ENCODE data around the gene RIPOR2. TPM values are rescaled to one million over a fixed set of nuclear protein-coding genes. Genes with fewer than 3 reads are reported as not detected.

Gene RIPOR2
- total RNA-seq, 2 experiments from 2014 or later = 154 to 156 TPM

DNA sequence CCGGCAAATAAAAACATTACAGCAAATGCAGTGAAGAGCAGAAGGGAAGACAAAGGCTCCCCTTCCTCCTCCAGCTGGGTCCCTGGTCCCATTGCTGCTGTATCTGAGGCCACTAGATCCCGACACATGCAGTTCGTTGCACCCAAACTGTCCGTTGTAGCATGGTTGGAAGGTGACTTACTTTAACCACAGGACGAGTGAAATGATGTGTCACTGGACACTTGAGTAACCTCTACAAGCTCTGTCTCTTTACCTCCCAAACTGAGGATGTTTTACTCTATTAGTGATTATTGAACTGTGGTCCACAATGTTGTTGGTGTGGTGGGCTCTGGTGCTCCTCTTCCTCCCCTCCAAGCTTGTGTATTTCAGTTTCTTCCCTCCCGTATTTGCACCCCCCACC, 90.9 kb downstream of the RIPOR2 start:
- DNase-seq = no peak
- H3K27ac Mint-ChIP-seq = peak overlapping the region; percentile 32
- H3K36me3 Mint-ChIP-seq (ENCODE audit: low read depth) = peaks cover 91% of the 10 kb centered on the region
- peaks cover 30% of the 10 kb centered on the region for H3K4me1 Mint-ChIP-seq (ENCODE audit: low read depth)
- no peak for ATAC-seq
- ChIA-PET POLR2A (interaction anchor here (0.9 to 2.3 kb wide), 2 partner anchors 9 to 10 kb away, joined by 3 to 5 read pairs; no protein-coding TSS in a partner anchor), CTCF (interaction anchor here (0.9 to 2.8 kb wide), 2 partner anchors 54 to 147 kb away, joined by 6 to 9 read pairs; no protein-coding TSS in a partner anchor)
- H3K27me3 Mint-ChIP-seq (ENCODE audit: low read depth) = no peaks in the 10 kb centered on the region
- H3K4me3 Mint-ChIP-seq = no peak overlapping the region
- no peaks in the 10 kb centered on the region for H3K9me3 Mint-ChIP-seq (ENCODE audit: insufficient read depth)

DNA sequence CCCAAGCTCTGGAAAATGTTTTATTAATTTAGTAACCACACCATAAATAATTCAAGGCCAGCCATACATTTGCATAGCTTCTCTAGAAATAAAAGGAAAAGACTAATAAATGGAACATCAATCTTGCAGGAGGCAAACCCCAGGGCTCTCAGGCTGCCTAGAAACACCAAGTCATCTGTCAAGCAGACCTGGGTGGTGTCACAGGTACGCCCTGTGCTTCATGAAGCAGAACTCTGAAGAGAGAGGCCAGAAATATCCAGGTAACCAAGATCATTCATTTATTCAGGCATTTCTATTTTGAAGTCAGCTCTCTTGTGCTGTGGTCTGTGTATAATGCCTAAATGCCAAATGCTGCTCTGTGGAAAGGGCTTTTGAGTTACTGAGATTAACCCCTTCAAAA, 91.7 kb downstream of the RIPOR2 start:
- POLR2A ChIA-PET = interaction anchor here (2.3 kb wide), 1 partner anchor 9 kb away, joined by 5 read pairs; no protein-coding TSS in a partner anchor
- no peaks in the 10 kb centered on the region for H3K27me3 Mint-ChIP-seq (ENCODE audit: low read depth)

DNA sequence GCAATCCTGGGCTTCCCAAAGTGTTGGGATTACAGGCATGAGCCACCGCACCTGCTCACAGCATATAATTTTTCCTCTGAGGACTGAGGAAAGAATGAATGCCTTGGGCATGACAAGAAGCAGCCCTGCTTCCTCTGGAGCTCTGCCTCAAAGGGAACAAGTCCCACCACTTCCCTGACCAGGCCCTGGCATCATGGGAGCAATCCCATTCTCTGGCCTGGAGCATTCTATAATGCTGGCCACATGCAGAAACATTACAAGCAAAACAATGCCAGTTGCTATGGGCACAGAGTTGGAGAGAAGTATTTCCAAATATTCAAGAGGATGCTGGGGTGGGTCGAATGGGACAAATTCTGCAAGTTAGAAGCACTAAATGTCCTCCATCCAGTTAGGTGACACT, 95.6 kb downstream of the RIPOR2 start:
- Mint-ChIP-seq H3K4me1 (ENCODE audit: low read depth) (peaks cover 48% of the 10 kb centered on the region), H3K36me3 (ENCODE audit: low read depth) (peaks cover 86% of the 10 kb centered on the region), H3K4me3 (no peak overlapping the region), H3K27ac (no peak overlapping the region), H3K9me3 (ENCODE audit: insufficient read depth) (no peaks in the 10 kb centered on the region), H3K27me3 (ENCODE audit: low read depth) (no peaks in the 10 kb centered on the region)
- no peak for DNase-seq
- CTCF ChIA-PET = no interaction called here
- POLR2A ChIA-PET = no interaction called here
- ATAC-seq = no peak

More for the DNA sequence above, 91.7 kb downstream of the RIPOR2 start:
- H3K4me1 Mint-ChIP-seq (ENCODE audit: low read depth) = peaks cover 36% of the 10 kb centered on the region
- peak overlapping the region; percentile 20 for H3K27ac Mint-ChIP-seq
- DNase-seq = no peak
- CTCF ChIA-PET = interaction anchor here (0.7 to 2.8 kb wide), 2 partner anchors 148 to 371 kb away, joined by 3 to 9 read pairs; no protein-coding TSS in a partner anchor
- H3K36me3 Mint-ChIP-seq (ENCODE audit: low read depth) = peaks cover 91% of the 10 kb centered on the region
- H3K9me3 Mint-ChIP-seq (ENCODE audit: insufficient read depth) = no peaks in the 10 kb centered on the region
- no peak for ATAC-seq
- no peak overlapping the region for H3K4me3 Mint-ChIP-seq

DNA sequence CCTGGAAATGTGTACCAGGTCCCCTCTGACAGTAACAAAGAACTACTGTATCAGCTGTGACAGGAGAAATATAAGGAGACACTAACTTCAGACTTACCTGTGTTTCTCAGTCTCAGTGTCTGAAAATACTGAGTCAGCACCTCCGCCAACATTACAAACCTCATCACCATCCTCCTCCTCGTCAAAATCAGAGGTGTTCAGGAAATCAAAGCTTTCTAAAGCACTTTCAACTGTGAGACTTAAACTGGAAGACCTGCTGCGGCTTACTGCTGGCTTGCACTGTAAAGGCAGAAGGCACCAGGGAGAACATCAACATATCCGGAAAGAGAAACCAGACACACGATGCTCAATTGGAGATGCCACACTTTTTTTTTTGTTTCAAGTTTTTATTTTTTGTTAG, 96.8 kb downstream of the RIPOR2 start:
- DNase-seq (no peak), ATAC-seq (no peak)
- H3K9me3 Mint-ChIP-seq (ENCODE audit: insufficient read depth) = no peaks in the 10 kb centered on the region
- H3K27me3 Mint-ChIP-seq (ENCODE audit: low read depth) = no peaks in the 10 kb centered on the region
- peak overlapping the region; percentile 46 for H3K27ac Mint-ChIP-seq
- ChIA-PET POLR2A (no interaction called here), CTCF (interaction anchor here (1.1 kb wide), 1 partner anchor 179 kb away, joined by 3 read pairs; no protein-coding TSS in a partner anchor)
- H3K4me1 Mint-ChIP-seq (ENCODE audit: low read depth) = peaks cover 59% of the 10 kb centered on the region
- no peak overlapping the region for H3K4me3 Mint-ChIP-seq
- peaks cover 90% of the 10 kb centered on the region for H3K36me3 Mint-ChIP-seq (ENCODE audit: low read depth)

DNA sequence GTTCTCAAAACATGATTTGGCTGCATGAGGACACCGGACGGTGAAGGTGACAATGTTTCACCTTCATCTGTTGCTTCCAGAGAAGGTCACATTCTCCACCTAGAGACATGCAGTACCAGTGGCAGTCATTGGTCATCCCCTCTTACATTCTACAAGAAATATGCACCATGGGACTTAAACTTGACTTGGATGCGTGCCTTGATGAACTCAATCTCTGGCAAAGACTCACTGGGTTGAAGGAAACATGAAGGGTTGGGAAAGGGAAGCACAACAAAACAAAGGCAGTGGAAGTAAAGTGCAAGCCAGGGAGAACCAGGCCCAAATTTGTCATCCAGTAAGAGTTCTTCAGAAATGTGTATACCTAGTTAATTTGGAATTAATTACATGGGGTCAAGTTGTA, 97.7 kb downstream of the RIPOR2 start:
- Mint-ChIP-seq H3K27ac (peak overlapping the region; percentile 10), H3K9me3 (ENCODE audit: insufficient read depth) (no peaks in the 10 kb centered on the region), H3K4me1 (ENCODE audit: low read depth) (peaks cover 63% of the 10 kb centered on the region), H3K36me3 (ENCODE audit: low read depth) (peaks cover 90% of the 10 kb centered on the region), H3K4me3 (no peak overlapping the region), H3K27me3 (ENCODE audit: low read depth) (no peaks in the 10 kb centered on the region)
- ChIA-PET POLR2A (no interaction called here), CTCF (interaction anchor here (1.1 kb wide), 1 partner anchor 180 kb away, joined by 3 read pairs; no protein-coding TSS in a partner anchor)
- DNase-seq (no peak), ATAC-seq (no peak)

DNA sequence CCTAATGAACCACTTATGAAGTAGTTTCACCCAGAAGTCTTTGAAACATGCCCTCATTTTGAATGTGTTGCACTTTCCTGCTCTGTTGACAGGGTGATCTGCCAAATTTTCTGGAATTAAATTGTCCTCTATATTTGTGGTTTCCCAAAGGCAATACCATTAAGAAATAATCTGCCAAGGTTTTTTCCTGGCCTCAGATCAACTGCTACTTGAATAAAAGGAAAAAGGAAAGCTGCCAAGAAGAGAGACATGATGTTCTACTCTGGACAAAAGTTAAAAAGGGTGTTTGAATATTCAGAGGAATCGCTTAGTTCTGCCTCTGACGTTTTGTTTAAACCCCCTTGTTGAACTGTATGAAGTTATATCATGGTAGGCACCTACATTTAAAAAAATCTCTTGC, 99.7 kb downstream of the RIPOR2 start:
- Mint-ChIP-seq H3K27me3 (ENCODE audit: low read depth) (no peaks in the 10 kb centered on the region), H3K9me3 (ENCODE audit: insufficient read depth) (no peaks in the 10 kb centered on the region), H3K4me1 (ENCODE audit: low read depth) (peaks cover 54% of the 10 kb centered on the region), H3K36me3 (ENCODE audit: low read depth) (peaks cover 90% of the 10 kb centered on the region), H3K27ac (peak overlapping the region; percentile 31), H3K4me3 (no peak overlapping the region)
- CTCF ChIA-PET = interaction anchor here (1.0 to 1.1 kb wide), 2 partner anchors 190 to 342 kb away, joined by 3 read pairs; no protein-coding TSS in a partner anchor
- POLR2A ChIA-PET = interaction anchor here (1.0 kb wide), 1 partner anchor 9 kb away, joined by 3 read pairs; no protein-coding TSS in a partner anchor
- DNase-seq (no peak), ATAC-seq (no peak)

DNA sequence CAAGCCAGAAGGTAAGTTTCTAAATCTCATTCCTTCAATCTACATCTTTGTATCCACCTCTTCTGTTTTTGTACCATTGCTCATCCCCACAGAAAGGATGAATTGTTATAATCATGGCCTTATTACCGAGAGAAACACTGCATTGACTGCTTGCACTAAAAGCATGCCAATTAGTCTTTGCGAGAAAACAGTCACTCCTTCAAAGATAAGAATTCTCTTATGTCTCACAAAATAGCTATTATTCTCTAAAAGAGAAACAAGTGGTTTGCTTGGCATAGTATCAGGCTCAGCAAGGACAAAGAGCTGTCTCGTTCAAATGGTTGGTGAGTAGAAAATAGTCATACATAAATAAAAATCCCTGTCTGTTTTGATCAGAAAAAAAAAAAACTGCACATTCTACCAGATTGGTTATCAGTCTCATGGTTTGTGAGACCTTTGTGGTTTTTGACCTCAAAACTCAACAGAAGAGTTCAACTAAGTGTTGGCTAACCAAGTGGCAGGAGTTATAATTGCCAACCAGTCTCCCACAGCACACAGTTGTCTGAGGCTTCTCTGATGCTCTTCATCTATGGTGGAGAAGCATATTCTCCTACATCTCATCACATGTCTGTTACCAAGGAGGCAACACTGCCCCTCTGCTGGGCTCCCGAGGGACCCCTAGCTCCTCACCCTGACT, 101.9 kb downstream of the RIPOR2 start:
- H3K36me3 Mint-ChIP-seq (ENCODE audit: low read depth) = peaks cover 86% of the 10 kb centered on the region
- DNase-seq = no peak
- no peak overlapping the region for H3K27ac Mint-ChIP-seq
- no peak overlapping the region for H3K4me3 Mint-ChIP-seq
- ATAC-seq = peak; percentile 36
- H3K9me3 Mint-ChIP-seq (ENCODE audit: insufficient read depth) = no peaks in the 10 kb centered on the region
- no peaks in the 10 kb centered on the region for H3K27me3 Mint-ChIP-seq (ENCODE audit: low read depth)
- POLR2A ChIA-PET = no interaction called here
- H3K4me1 Mint-ChIP-seq (ENCODE audit: low read depth) = peaks cover 32% of the 10 kb centered on the region
- CTCF ChIA-PET = interaction anchor here (0.7 to 1.8 kb wide), 5 partner anchors 13 to 239 kb away, joined by 3 to 6 read pairs (median 4); no protein-coding TSS in a partner anchor

DNA sequence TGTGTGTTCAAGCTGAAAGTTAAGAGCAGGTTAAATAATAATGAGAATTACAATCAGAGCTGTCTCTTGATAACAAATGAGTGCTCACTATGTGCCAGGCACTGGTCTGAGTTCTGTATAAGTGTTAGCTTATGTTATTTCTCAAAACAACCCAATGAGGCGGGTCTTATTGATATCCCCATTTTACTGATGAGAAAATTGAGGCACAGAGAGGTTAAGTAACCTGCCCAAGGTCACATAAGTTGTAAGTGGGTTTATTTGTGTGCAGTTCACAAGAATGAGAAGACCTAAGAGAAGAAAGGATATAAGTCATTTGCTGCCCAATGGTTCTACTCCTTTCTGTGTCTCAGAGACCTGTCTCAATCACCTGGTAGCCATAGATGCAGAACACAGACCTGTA, 103.0 kb downstream of the RIPOR2 start:
- Mint-ChIP-seq H3K4me3 (no peak overlapping the region), H3K27me3 (ENCODE audit: low read depth) (no peaks in the 10 kb centered on the region), H3K27ac (peak overlapping the region; percentile 25), H3K4me1 (ENCODE audit: low read depth) (peaks cover 28% of the 10 kb centered on the region), H3K9me3 (ENCODE audit: insufficient read depth) (no peaks in the 10 kb centered on the region), H3K36me3 (ENCODE audit: low read depth) (peaks cover 87% of the 10 kb centered on the region)
- POLR2A ChIA-PET = no interaction called here
- CTCF ChIA-PET = interaction anchor here (0.8 to 1.6 kb wide), 4 partner anchors 10 to 238 kb away, joined by 3 to 6 read pairs (median 4); no protein-coding TSS in a partner anchor
- ATAC-seq = no peak
- DNase-seq = no peak

DNA sequence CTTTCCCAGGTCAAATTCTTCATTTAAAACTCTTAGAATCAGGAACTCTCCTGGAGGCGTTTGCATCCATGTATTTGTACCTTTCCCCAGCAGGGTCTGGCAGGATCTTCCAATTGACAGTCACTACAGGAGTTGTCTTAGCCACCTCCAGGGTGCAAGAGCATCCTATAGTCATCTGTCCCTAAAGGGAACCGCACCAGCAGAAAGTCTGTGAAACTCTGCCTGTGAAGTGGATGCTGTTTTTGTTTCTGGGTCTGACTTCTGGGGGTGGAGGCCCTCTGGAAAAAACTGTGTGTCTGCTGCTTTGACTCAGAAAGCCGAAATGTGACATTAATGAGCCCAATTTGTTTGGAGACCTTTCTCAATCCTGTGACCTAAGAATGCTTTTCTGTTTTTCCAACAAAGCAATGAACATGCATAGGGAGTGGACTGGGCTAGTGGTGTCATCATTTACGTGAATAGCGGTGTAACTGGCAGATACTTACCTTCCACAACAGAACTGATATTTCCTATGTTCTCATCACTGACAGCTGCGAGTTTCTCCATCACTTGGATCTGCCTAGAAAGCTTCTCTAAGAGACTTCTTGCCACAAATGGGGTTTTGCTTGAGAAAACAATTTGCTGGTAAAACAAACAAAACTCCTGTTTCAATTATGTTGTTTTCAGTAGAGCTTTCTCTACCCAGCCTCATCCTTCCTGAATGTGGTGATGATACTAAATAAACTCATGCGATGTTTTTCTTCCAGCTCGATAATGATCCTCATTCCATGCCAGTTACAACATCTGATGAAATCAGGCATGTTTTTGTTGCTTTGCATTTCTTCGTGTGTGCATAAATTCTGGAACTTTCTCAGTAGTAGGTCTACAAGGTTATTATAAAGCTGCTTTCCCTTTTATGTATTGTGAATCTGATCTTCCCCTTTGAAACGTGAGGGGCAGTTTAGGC, 103.7 kb downstream of the RIPOR2 start:
- ATAC-seq (no peak), DNase-seq (no peak)
- H3K4me1 Mint-ChIP-seq (ENCODE audit: low read depth) = peaks cover 28% of the 10 kb centered on the region
- CTCF ChIA-PET = interaction anchor here (0.8 to 1.6 kb wide), 3 partner anchors 9 to 239 kb away, joined by 3 to 4 read pairs (median 3); no protein-coding TSS in a partner anchor
- H3K9me3 Mint-ChIP-seq (ENCODE audit: insufficient read depth) = no peaks in the 10 kb centered on the region
- no peaks in the 10 kb centered on the region for H3K27me3 Mint-ChIP-seq (ENCODE audit: low read depth)
- POLR2A ChIA-PET = no interaction called here
- peak overlapping the region; percentile 9 for H3K27ac Mint-ChIP-seq
- H3K36me3 Mint-ChIP-seq (ENCODE audit: low read depth) = peaks cover 92% of the 10 kb centered on the region
- H3K4me3 Mint-ChIP-seq = no peak overlapping the region

DNA sequence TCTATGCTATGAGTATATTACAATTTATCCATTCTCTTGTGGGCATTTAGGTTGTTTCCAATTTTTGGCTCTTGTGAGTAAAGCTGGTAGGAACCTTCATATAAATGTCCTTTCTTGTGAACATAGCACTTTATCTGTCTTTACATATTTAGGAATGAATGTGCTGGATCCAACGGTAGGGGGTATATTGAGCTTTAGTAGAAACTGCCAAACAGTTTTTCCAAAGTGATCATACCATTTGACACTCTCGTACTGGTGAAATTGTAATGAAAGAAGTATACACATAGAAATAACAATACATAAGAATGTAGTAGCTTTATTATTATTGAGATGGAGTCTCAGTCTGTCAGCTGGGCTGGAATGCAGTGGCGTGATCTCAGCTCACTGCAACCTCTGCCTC, 106.1 kb downstream of the RIPOR2 start:
- Mint-ChIP-seq H3K27ac (no peak overlapping the region), H3K4me3 (no peak overlapping the region), H3K4me1 (ENCODE audit: low read depth) (peaks cover 11% of the 10 kb centered on the region), H3K27me3 (ENCODE audit: low read depth) (no peaks in the 10 kb centered on the region), H3K9me3 (ENCODE audit: insufficient read depth) (no peaks in the 10 kb centered on the region), H3K36me3 (ENCODE audit: low read depth) (peaks cover 85% of the 10 kb centered on the region)
- ChIA-PET POLR2A (interaction anchor here (0.9 kb wide), 1 partner anchor 24 kb away, joined by 3 read pairs; no protein-coding TSS in a partner anchor), CTCF (interaction anchor here (1.1 to 1.2 kb wide), 2 partner anchors 188 to 241 kb away, joined by 3 to 4 read pairs; no protein-coding TSS in a partner anchor)
- ATAC-seq (no peak), DNase-seq (no peak)

DNA sequence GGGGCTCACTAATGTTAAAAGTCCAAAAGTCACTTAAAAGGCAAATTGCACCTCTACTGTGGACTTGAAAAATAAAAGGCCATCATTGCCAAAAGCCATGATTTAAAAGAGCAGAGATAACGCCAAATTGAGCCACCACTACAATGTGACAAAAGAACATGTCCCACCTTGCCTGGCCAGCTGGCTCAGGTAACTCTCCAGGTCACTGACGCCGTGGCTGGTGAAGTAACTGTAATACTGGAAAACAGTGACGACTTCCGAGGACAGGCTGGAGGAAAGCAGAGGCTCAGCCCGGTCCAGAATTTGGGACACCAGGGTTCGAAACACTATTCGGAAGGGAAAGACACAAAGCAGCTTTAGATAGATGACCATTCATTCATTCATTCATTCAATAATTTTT, 107.8 kb downstream of the RIPOR2 start:
- no peaks in the 10 kb centered on the region for H3K27me3 Mint-ChIP-seq (ENCODE audit: low read depth)
- H3K4me1 Mint-ChIP-seq (ENCODE audit: low read depth) = no peaks in the 10 kb centered on the region
- H3K9me3 Mint-ChIP-seq (ENCODE audit: insufficient read depth) = no peaks in the 10 kb centered on the region
- H3K27ac Mint-ChIP-seq = peak overlapping the region; percentile 51
- H3K4me3 Mint-ChIP-seq = no peak overlapping the region
- no peak for DNase-seq
- no peak for ATAC-seq
- CTCF ChIA-PET = interaction anchor here (0.7 kb wide), 1 partner anchor 190 kb away, joined by 3 read pairs; no protein-coding TSS in a partner anchor
- H3K36me3 Mint-ChIP-seq (ENCODE audit: low read depth) = peaks cover 82% of the 10 kb centered on the region
- POLR2A ChIA-PET = no interaction called here

Measured in activated CD8-positive, alpha-beta T cell treated with anti-CD3 and anti-CD28 coated beads, Interleukin-2, amount 10 ng/mL, durations not matched to agents 7 days and 5 days (primary cell).